SU-DHL-6 (cell line): ENCODE data around the gene P2RY8.

Experiments used
- EZH2phosphoT487 ChIP-seq: fragments of 200-600 bp; sonication (generic), shearing (Covaris generic); conservative IDR thresholded peaks from 2 replicates; pipeline ENCODE4 v1.6.1; 2018; ENCODE audit warnings: mild to moderate bottlenecking, antibody characterized with exemption, low read length, moderate library complexity, mixed read lengths
- TF ChIP-seq, protein P1 (sequence below): fragments of 200-600 bp; sonication (generic); IDR thresholded peaks from one replicate; pipeline ENCODE4 v1.5.1; 2017; ENCODE audit warnings: antibody characterized with exemption, mild to moderate bottlenecking, low read length, moderate library complexity; ENCODE audit not compliant: insufficient read depth, poor library complexity, severe bottlenecking

DNA sequence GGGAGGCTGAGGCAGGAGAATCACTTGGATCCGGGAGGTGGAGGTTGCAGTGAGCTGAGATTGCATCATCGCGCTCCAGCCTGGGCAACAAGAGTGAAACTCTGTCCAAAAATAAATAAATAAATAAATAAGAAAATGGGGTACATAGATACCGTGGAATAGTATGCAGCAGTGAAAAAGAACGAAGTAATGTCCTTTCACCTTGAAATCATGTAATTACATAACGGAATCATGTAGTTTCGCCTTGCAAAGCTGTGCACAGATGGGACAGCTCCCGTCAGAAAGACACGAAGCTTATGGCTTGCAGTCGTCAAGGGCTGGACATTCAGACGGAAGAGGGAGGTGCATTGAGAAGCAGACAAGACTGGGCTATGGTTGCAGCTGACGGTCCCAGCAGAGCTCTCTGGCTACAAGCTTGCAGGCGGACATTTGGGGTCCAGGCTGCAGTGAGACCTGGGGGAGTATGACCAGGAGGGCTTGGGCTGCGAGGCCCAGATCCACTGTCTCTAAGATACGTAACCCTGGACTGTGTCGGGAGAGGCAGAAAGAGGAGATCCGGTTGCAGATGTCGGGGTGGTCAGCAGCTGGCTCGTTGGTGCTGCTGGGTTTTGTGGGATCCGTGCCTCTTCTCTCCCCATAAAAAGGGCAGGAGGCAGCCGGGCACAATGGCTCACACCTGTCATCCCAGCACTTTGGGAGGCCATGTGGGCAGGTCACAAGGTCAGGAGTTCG, 6.2 kb upstream of the P2RY8 start:
- TF ChIP-seq, protein P1, sequence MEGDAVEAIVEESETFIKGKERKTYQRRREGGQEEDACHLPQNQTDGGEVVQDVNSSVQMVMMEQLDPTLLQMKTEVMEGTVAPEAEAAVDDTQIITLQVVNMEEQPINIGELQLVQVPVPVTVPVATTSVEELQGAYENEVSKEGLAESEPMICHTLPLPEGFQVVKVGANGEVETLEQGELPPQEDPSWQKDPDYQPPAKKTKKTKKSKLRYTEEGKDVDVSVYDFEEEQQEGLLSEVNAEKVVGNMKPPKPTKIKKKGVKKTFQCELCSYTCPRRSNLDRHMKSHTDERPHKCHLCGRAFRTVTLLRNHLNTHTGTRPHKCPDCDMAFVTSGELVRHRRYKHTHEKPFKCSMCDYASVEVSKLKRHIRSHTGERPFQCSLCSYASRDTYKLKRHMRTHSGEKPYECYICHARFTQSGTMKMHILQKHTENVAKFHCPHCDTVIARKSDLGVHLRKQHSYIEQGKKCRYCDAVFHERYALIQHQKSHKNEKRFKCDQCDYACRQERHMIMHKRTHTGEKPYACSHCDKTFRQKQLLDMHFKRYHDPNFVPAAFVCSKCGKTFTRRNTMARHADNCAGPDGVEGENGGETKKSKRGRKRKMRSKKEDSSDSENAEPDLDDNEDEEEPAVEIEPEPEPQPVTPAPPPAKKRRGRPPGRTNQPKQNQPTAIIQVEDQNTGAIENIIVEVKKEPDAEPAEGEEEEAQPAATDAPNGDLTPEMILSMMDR, result no peak
- TF ChIP-seq EZH2phosphoT487, result no peak
